SK-N-SH (cell line): ENCODE data around the gene OR6C2. TPM values are rescaled to one million over a fixed set of nuclear protein-coding genes. Genes with fewer than 3 reads are reported as not detected.

ENCODE experiments used
- CTCF ChIA-PET: fragments of 300-600, 350-600 bp; formaldehyde crosslinking; extraction: SDS; loops from one replicate; lab custom pipeline; 2021; lab: Yijun Ruan, JAX
- POLR2A ChIA-PET: fragments of 350-600 bp; sonication (Branson Sonifier 250); formaldehyde crosslinking; extraction: SDS; loops from one replicate; lab custom pipeline; 2020; ENCODE audit warnings: antibody characterized with exemption, inconsistent platforms; lab: Yijun Ruan, JAX
- DNase-seq: peaks from one replicate; pipeline ENCODE4 v3.0.0; 2012
- H2AFZ ChIP-seq: fragments of 200-600 bp; sonication (generic); 2 replicates; pipeline ENCODE4 v1.8.1; 2016; ENCODE audit warnings: antibody characterized with exemption, mild to moderate bottlenecking, low read depth
- H3F3A ChIP-seq: fragments of 200-600 bp; sonication (generic); replicated peaks from 2 replicates; pipeline ENCODE3; 2016; ENCODE audit warnings: antibody characterized with exemption, mild to moderate bottlenecking; ENCODE audit not compliant: insufficient read depth
- H3K27ac ChIP-seq, 2 experiments: fragments of 200-500 bp in 1 of 2; fragments of 200-600 bp in 1 of 2; sonication (Bioruptor generic) in 1 of 2; sonication (generic), shearing (Covaris generic) in 1 of 2; 2 replicates each; pipeline versions ENCODE4 v1.5.1 to v1.6.1; 2014 to 2016; ENCODE audit warnings: low read depth in 2 of 2, inconsistent platforms in 1 of 2, low read length in 1 of 2, mild to moderate bottlenecking in 1 of 2, mixed read lengths in 1 of 2
- H3K27me3 ChIP-seq: fragments of 200-600 bp; sonication (generic), shearing (Covaris generic); 2 replicates; pipeline ENCODE4 v1.6.1; 2016; ENCODE audit warnings: mixed run types; ENCODE audit not compliant: insufficient read depth
- H3K36me3 ChIP-seq, 2 experiments: fragments of 200-500 bp in 1 of 2; fragments of 200-600 bp in 1 of 2; sonication (Bioruptor generic) in 1 of 2; sonication (generic) in 1 of 2; replicated peaks in 1 of 2; 2 replicates each; pipeline versions ENCODE3 to v1.5.1; 2014 to 2016; ENCODE audit warnings: low read length in 1 of 2, mild to moderate bottlenecking in 1 of 2; ENCODE audit not compliant: insufficient read depth in 2 of 2, control insufficient read depth in 1 of 2
- H3K4me1 ChIP-seq, 2 experiments: fragments of 200-500 bp in 1 of 2; fragments of 200-600 bp in 1 of 2; sonication (Bioruptor generic) in 1 of 2; sonication (generic), shearing (Covaris generic) in 1 of 2; 2 replicates each; pipeline versions ENCODE4 v1.5.1 to v1.6.1; 2014 to 2016; ENCODE audit warnings: low read depth in 1 of 2, low read length in 1 of 2, mixed run types in 1 of 2; ENCODE audit not compliant: insufficient read depth in 2 of 2, control insufficient read depth in 1 of 2
- H3K4me2 ChIP-seq: fragments of 200-600 bp; sonication (generic), shearing (Covaris generic); 2 replicates; pipeline ENCODE4 v1.6.1; 2017; ENCODE audit warnings: mixed run types
- H3K4me3 ChIP-seq, 2 experiments: fragments of 200-500 bp in 1 of 2; fragments of 200-600 bp in 1 of 2; sonication (Bioruptor generic) in 1 of 2; sonication (generic), shearing (Covaris generic) in 1 of 2; 2 replicates each; pipeline versions ENCODE4 v1.5.1 to v1.8.1; 2014 to 2016; ENCODE audit warnings: low read depth in 2 of 2, inconsistent platforms in 1 of 2, low read length in 1 of 2, mild to moderate bottlenecking in 1 of 2, mixed read lengths in 1 of 2, moderate library complexity in 1 of 2
- H3K79me2 ChIP-seq: fragments of 200-600 bp; sonication (generic); 2 replicates; pipeline ENCODE4 v1.8.1; 2017; ENCODE audit warnings: mild to moderate bottlenecking; ENCODE audit not compliant: insufficient read depth
- H3K9ac ChIP-seq: fragments of 200-600 bp; sonication (generic); 2 replicates; pipeline ENCODE4 v1.6.1; 2017; ENCODE audit warnings: mixed run types
- H3K9me2 ChIP-seq: fragments of 200-600 bp; sonication (generic); 2 replicates; pipeline ENCODE4 v1.6.1; 2017; ENCODE audit warnings: mixed run types
- H3K9me3 ChIP-seq: fragments of 200-600 bp; sonication (generic); 2 replicates; pipeline ENCODE4 v1.6.1; 2017; ENCODE audit warnings: mixed run types, mild to moderate bottlenecking, moderate library complexity
- H4K20me1 ChIP-seq: fragments of 200-600 bp; sonication (generic); 2 replicates; pipeline ENCODE4 v1.6.1; 2017; ENCODE audit warnings: mild to moderate bottlenecking, mixed run types; ENCODE audit not compliant: insufficient read depth
- CTCF ChIP-seq: fragments of 200-600 bp; sonication (generic); IDR thresholded peaks from 2 replicates; pipeline ENCODE4 v1.6.1; 2017; ENCODE audit warnings: antibody characterized with exemption, mild to moderate bottlenecking, moderate library complexity
- ELF1 ChIP-seq: IDR thresholded peaks from 2 replicates; pipeline ENCODE4 v1.4.0; 2012
- EP300 ChIP-seq, 2 experiments: IDR thresholded peaks; 2 replicates each; pipeline versions ENCODE4 v1.4.0 to v1.6.1; 2012; ENCODE audit warnings: borderline replicate concordance in 1 of 2, low read depth in 1 of 2, low read length in 1 of 2
- JUND ChIP-seq: IDR thresholded peaks from 2 replicates; pipeline ENCODE4 v1.4.0; 2012
- MAX ChIP-seq: IDR thresholded peaks from 2 replicates; pipeline ENCODE4 v1.4.0; 2012; ENCODE audit warnings: low read depth
- MEF2A ChIP-seq: IDR thresholded peaks from 2 replicates; pipeline ENCODE4 v1.4.0; 2012; ENCODE audit warnings: low read depth, borderline replicate concordance
- MXI1 ChIP-seq: IDR thresholded peaks from 2 replicates; pipeline ENCODE4 v1.6.1; 2012; ENCODE audit warnings: mild to moderate bottlenecking, low read depth, low read length, improper control_type of control experiment
- NRF1 ChIP-seq: IDR thresholded peaks from 2 replicates; pipeline ENCODE4 v1.6.1; 2012; ENCODE audit warnings: low read depth, mild to moderate bottlenecking, low read length
- POLR2AphosphoS5 ChIP-seq: IDR thresholded peaks from 2 replicates; pipeline ENCODE4 v1.6.1; 2012; ENCODE audit warnings: low read depth, low read length
- REST ChIP-seq: IDR thresholded peaks from 2 replicates; pipeline ENCODE4 v1.6.1; 2012; ENCODE audit warnings: mild to moderate bottlenecking, low read depth, low read length, moderate library complexity
- RXRA ChIP-seq: IDR thresholded peaks from 2 replicates; pipeline ENCODE4 v1.4.0; 2012; ENCODE audit warnings: low read depth, mild to moderate bottlenecking, borderline replicate concordance
- SMC3 ChIP-seq: IDR thresholded peaks from 2 replicates; pipeline ENCODE4 v1.6.1; 2012; ENCODE audit warnings: low read depth, low read length, improper control_type of control experiment
- USF1 ChIP-seq: IDR thresholded peaks from 2 replicates; pipeline ENCODE4 v1.4.0; 2012; ENCODE audit warnings: low read depth, borderline replicate concordance
- USF2 ChIP-seq: fragments of 150-350 bp; IDR thresholded peaks from 2 replicates; pipeline ENCODE4 v1.6.1; 2017; ENCODE audit warnings: antibody characterized with exemption, low read length, low read depth, borderline replicate concordance
- WGBS: methylation state at CpG from one replicate; pipeline ENCODE4 v1.1.6; 2017; ENCODE audit warnings: low lambda C conversion rate; 5-methylcytosine and 5-hydroxymethylcytosine counted together
- polyA plus RNA-seq, 3 experiments: library from polyadenylated mRNA; depleted of rRNA; stranded (reverse); fragments of >200 nt; gene quantifications; 2 replicates each; pipeline ENCODE4 v1.2.3, GENCODE V29; 2012

OR6C2 gene
- polyA plus RNA-seq, 1 of the 3 experiments (the other 2 are of a cell fraction) = not detected

- POLR2A ChIA-PET = no interaction called here
- no peaks in the 10 kb centered on the region for H4K20me1 ChIP-seq
- DNase-seq = no peak
- TF ChIP-seq MAX (no peak), JUND (no peak), RXRA (no peak), REST (no peak), USF1 (no peak), NRF1 (no peak), ELF1 (no peak), MEF2A (no peak), USF2 (no peak), MXI1 (no peak), EP300 (IDR thresholded peaks at IDR 0.05; ENCODE audit: borderline replicate concordance in 1 of 2, low read depth in 1 of 2, low read length in 1 of 2) (no peak), SMC3 (no peak), POLR2AphosphoS5 (no peak), CTCF (no peak)
- TF ChIP-seq, all 33 proteins: peak for 0
- Histone ChIP-seq H3K9ac (no peak overlapping the region), H2AFZ (no peak overlapping the region), H3K4me2 (no peak overlapping the region), H3K4me1 (no peaks in the 10 kb centered on the region), H3K27me3 (no peaks in the 10 kb centered on the region), H3K79me2 (no peaks in the 10 kb centered on the region), H3K9me2 (no peaks in the 10 kb centered on the region), H3K36me3 (no peaks in the 10 kb centered on the region), H3K9me3 (no peaks in the 10 kb centered on the region), H3K4me3 (no peak overlapping the region), H3F3A (no peaks in the 10 kb centered on the region), H3K27ac (no peak overlapping the region)
- WGBS = 2% methylated on average over 2 of the region's 2 CpGs
- CTCF ChIA-PET = no interaction called here
Measured at GRCh38 chr12:55501601-55502000, 57.7 kb downstream of the OR6C2 start.

Other genes starting within 250 kb of the OR6C2 start
- gene OR10A7, start 223.1 kb upstream of the OR6C2 start, polyA plus RNA-seq (2012; rRNA removed) = not detected in 2 replicates
- gene OR6C74, start 199.5 kb upstream of the OR6C2 start, polyA plus RNA-seq (2012; rRNA removed) = not detected in 2 replicates
- not detected in 2 replicates for gene OR6C6, start 147.5 kb upstream of the OR6C2 start, polyA plus RNA-seq (2012; rRNA removed)
- not detected in 2 replicates for gene OR6C1, start 129.7 kb upstream of the OR6C2 start, polyA plus RNA-seq (2012; rRNA removed)
- not detected in 2 replicates for gene OR6C3, start 113.3 kb upstream of the OR6C2 start, polyA plus RNA-seq (2012; rRNA removed)
- not detected in 2 replicates for gene OR6C75, start 81.1 kb upstream of the OR6C2 start, polyA plus RNA-seq (2012; rRNA removed)
- not detected in 2 replicates for gene OR6C65, start 43.5 kb upstream of the OR6C2 start, polyA plus RNA-seq (2012; rRNA removed)
- gene OR6C76, start 17.8 kb upstream of the OR6C2 start, polyA plus RNA-seq (2012; rRNA removed) = not detected in 2 replicates
- not detected in 2 replicates for gene OR6C70, start 26.1 kb downstream of the OR6C2 start, polyA plus RNA-seq (2012; rRNA removed)
- gene OR6C68, start 48.3 kb downstream of the OR6C2 start, polyA plus RNA-seq (2012; rRNA removed) = not detected in 2 replicates
- not detected in 2 replicates for gene OR6C4, start 105.5 kb downstream of the OR6C2 start, polyA plus RNA-seq (2012; rRNA removed)
- not detected in 2 replicates for gene OR2AP1, start 128.4 kb downstream of the OR6C2 start, polyA plus RNA-seq (2012; rRNA removed)
- not detected in 2 replicates for gene OR10P1, start 192.8 kb downstream of the OR6C2 start, polyA plus RNA-seq (2012; rRNA removed)